ENCODE results near the gene ARIH1. TPM values are rescaled to one million over a fixed set of nuclear protein-coding genes. Genes with fewer than 3 reads are reported as not detected.

The ARIH1 gene
- total RNA-seq, 1 donor from 2014 or later, result 204 TPM

GRCh38 chr15:72590427-72590826 is 116.3 kb downstream of the ARIH1 start:
- no peaks in the 10 kb centered on the region for H3K27me3 Mint-ChIP-seq (ENCODE audit: low read depth)
- no peak overlapping the region for H3K4me3 Mint-ChIP-seq
- no peak for DNase-seq (ENCODE audit: low spot score in 2 of 2, unreplicated experiment in 2 of 2)
- TF ChIP-seq, protein P1, sequence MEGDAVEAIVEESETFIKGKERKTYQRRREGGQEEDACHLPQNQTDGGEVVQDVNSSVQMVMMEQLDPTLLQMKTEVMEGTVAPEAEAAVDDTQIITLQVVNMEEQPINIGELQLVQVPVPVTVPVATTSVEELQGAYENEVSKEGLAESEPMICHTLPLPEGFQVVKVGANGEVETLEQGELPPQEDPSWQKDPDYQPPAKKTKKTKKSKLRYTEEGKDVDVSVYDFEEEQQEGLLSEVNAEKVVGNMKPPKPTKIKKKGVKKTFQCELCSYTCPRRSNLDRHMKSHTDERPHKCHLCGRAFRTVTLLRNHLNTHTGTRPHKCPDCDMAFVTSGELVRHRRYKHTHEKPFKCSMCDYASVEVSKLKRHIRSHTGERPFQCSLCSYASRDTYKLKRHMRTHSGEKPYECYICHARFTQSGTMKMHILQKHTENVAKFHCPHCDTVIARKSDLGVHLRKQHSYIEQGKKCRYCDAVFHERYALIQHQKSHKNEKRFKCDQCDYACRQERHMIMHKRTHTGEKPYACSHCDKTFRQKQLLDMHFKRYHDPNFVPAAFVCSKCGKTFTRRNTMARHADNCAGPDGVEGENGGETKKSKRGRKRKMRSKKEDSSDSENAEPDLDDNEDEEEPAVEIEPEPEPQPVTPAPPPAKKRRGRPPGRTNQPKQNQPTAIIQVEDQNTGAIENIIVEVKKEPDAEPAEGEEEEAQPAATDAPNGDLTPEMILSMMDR (IDR thresholded peaks at IDR 0.05; ENCODE audit: unreplicated experiment), result no peak
- no peaks in the 10 kb centered on the region for H3K9me3 Mint-ChIP-seq
- H3K27ac Mint-ChIP-seq, result no peak overlapping the region
- peaks cover 4% of the 10 kb centered on the region for H3K4me1 Mint-ChIP-seq
- H3K36me3 Mint-ChIP-seq, result peaks cover 9% of the 10 kb centered on the region

- H3K4me3 Mint-ChIP-seq, result no peak overlapping the region
- no peak for DNase-seq (ENCODE audit: low spot score in 2 of 2, unreplicated experiment in 2 of 2)
- H3K27ac Mint-ChIP-seq, result peak overlapping the region; percentile 43
- H3K4me1 Mint-ChIP-seq, result peaks cover 4% of the 10 kb centered on the region
- H3K9me3 Mint-ChIP-seq, result no peaks in the 10 kb centered on the region
- H3K36me3 Mint-ChIP-seq, result peaks cover 2% of the 10 kb centered on the region
- H3K27me3 Mint-ChIP-seq (ENCODE audit: low read depth), result no peaks in the 10 kb centered on the region
- TF ChIP-seq, protein P1 (IDR thresholded peaks at IDR 0.05; ENCODE audit: unreplicated experiment), result no peak
Measured at GRCh38 chr15:72591361-72591760, 117.2 kb downstream of the ARIH1 start.

GRCh38 chr15:72592097-72592496 is 118.0 kb downstream of the ARIH1 start:
- TF ChIP-seq, protein P1 (IDR thresholded peaks at IDR 0.05; ENCODE audit: unreplicated experiment), result no peak
- Mint-ChIP-seq H3K27me3 (ENCODE audit: low read depth) (no peaks in the 10 kb centered on the region), H3K27ac (no peak overlapping the region), H3K4me1 (peaks cover 4% of the 10 kb centered on the region), H3K36me3 (peaks cover 2% of the 10 kb centered on the region), H3K9me3 (no peaks in the 10 kb centered on the region), H3K4me3 (no peak overlapping the region)
- no peak for DNase-seq (ENCODE audit: low spot score in 2 of 2, unreplicated experiment in 2 of 2)

DNA sequence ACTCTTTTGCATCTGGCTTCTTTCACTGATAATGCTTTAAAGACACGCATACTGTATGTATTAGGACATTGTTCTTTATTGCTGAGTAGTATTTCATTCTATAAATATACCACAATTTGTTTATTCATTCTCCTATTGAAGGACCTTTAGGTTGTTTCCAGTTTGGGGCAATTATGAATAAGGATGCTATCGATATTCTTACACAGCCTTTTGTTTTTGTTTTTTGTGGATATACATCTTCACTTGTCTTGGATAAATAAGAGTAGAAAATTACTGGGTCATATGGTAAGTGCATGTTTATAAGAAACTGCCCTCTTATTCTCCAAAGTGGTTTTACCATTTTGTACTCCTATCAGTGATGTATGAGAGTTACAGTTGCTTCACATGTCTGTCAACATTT is 118.5 kb downstream of the ARIH1 start:
- TF ChIP-seq, protein P1 (IDR thresholded peaks at IDR 0.05; ENCODE audit: unreplicated experiment), result no peak
- Mint-ChIP-seq H3K4me1 (no peaks in the 10 kb centered on the region), H3K27ac (no peak overlapping the region), H3K9me3 (no peaks in the 10 kb centered on the region), H3K36me3 (peaks cover 2% of the 10 kb centered on the region), H3K4me3 (no peak overlapping the region), H3K27me3 (ENCODE audit: low read depth) (no peaks in the 10 kb centered on the region)
- no peak for DNase-seq (ENCODE audit: low spot score in 2 of 2, unreplicated experiment in 2 of 2)

DNA sequence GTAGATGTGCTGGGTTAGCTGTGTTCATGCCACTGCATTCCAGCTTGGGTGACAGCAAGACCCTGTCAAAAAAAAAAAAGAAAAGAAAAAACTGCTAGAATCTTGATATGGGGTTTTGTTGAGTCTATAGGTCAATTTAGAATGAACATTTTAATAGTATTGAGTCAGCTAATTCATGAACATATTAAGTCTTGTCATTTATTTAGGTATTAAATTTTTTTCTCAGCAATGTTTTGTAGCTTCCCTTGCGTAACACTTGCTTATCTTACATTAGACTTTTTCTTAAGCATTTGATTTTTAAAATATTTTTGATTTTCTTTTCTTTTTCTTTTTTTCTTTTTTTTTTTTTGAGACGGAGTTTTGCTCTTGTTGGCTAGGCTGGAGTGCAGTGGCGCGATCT is 119.7 kb downstream of the ARIH1 start:
- Mint-ChIP-seq H3K4me1 (no peaks in the 10 kb centered on the region), H3K27me3 (ENCODE audit: low read depth) (no peaks in the 10 kb centered on the region), H3K27ac (no peak overlapping the region), H3K36me3 (peaks cover 2% of the 10 kb centered on the region), H3K9me3 (no peaks in the 10 kb centered on the region), H3K4me3 (no peak overlapping the region)
- TF ChIP-seq, protein P1 (IDR thresholded peaks at IDR 0.05; ENCODE audit: unreplicated experiment), result no peak
- DNase-seq (ENCODE audit: low spot score in 2 of 2, unreplicated experiment in 2 of 2), result no peak

DNA sequence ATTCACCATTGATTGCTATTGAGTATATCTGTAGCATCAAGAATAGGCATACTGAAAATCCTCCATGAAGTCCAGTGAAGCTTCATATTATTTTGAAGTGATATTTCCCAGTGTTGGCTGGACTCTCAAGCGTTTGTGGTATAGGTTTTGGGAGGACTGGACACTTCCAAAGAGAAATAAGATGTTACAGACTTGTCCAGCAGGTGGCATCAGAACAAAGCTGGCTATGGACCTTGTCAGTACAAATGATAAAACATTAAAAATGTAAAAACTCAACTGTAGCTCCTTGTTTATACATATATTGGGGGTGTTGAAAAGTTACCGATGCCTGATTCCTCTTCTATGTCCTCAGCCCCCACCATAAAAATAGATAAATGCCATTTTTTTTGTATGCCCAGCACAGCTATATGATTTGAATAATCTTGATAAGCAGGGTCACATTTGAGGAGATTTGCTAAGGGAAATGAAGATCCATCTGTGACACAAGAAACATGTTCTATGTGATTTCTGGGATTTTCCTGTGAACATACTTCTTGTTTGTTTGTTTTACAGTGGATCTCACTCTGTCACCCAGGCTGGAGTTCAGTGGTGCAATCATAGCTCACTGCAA is 125.8 kb downstream of the ARIH1 start:
- Mint-ChIP-seq H3K4me1 (no peaks in the 10 kb centered on the region), H3K4me3 (no peak overlapping the region), H3K36me3 (no peaks in the 10 kb centered on the region), H3K9me3 (no peaks in the 10 kb centered on the region), H3K27ac (no peak overlapping the region), H3K27me3 (ENCODE audit: low read depth) (no peaks in the 10 kb centered on the region)
- no peak for DNase-seq (ENCODE audit: low spot score in 2 of 2, unreplicated experiment in 2 of 2)
- TF ChIP-seq, protein P1 (IDR thresholded peaks at IDR 0.05; ENCODE audit: unreplicated experiment), result peak; percentile 70
